ENCODE measurements around the gene HOXB8.

Gene HOXB8

DNA sequence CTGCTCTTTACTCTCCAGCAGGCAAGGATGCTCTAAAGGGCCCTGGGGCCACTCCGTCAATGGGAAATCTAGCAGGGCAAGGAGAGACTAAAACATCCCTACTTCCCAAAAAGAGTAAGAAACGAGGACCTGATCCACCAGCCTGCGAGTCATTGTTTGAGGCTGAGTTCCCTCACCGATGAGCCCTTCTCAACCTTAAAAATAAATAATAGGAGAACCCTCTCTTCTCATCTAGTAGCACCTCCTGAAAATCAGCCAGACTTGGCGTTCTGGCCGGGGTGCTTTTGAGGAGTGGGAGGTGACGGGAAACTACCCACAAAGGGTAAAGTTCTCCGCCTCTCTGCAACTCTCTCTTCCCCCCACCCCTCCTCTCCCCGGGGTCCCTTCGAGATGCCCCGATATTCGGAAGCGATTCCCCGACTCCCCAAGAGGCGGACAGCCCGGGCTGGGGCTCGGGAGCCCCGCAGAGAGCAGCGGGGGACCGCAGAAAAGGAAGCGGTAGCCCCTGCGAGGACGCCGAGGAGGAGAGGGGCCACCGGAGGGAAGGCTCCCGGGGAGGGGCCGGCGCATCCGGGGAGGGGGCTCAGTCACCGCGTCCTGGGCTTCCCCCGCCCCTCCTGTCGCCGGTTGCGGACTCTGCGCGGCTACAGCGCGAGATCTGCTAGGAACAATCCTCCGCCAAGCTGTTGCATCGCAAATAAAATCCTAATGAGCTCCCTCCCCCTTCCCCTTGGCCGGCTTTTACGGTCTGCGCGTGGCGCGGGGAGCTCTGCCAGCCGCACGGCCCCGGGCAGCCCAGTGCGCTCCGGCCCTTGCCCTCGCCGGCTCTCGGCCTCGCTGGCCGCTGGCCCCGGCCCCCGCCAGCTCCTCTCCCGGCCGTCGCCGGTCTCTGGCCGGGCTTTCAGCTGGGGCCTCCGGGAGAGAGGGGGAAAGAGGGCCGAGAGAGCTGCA, 9.7 kb upstream of the HOXB8 start:
- DNase-seq (ENCODE audit: low spot score): no peak

DNA sequence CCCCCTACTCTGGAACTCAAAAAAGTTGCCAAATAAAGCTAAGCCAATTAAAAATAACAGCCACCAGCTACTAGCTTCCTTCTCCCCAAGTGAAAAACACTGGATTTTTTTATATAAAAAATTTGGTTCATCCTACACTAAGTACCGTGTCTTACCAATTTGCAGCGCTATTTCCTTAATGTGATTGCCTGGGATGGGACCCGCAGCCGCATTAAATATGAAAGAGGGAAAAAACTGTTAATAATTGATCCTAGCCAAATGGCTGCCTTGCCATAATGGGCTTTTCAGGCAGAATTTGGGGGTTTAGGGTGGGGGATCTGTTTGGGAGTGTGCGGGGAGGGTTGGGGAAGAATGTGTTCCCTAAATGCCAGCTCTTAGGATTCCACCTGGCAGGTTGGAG, 9.0 kb upstream of the HOXB8 start:
- no peak for DNase-seq (ENCODE audit: low spot score)

DNA sequence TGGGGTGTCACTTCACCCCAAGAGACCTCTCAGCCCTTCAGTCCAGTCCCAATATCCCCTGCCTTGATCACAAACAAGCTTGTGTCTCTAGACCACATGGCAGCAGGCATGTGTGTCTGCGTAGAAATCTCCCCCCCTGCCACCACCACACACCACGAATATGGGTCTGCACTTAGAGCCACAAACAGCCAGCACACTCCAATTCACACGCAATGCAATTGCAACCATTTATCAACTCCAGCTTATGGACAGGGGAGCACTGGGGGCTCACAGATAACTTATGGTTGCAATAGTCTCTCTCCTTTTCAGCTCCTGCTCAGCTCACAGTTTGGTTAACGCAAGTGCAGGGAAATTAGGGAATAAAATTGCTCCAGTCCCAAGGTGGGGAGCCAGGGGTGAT, 8.5 kb upstream of the HOXB8 start:
- DNase-seq (ENCODE audit: low spot score): no peak

DNA sequence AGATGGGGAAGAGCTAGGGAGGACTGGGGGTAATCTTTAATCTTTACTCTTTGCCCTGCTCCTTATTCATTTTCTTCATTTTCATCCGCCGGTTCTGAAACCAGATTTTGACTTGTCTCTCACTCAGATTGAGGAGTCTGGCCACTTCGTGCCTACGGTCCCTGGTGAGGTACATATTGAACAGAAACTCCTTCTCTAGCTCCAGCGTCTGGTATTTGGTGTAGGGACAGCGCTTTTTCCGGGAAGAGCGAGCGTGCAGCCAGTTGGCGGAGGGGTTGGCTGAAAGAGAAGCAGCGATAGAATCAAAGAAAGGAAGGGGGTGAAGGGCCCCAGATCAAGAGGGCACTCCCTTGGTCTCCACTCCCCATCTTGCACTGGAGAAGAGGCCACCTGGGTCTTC, 7.8 kb upstream of the HOXB8 start:
- DNase-seq (ENCODE audit: low spot score): no peak

DNA sequence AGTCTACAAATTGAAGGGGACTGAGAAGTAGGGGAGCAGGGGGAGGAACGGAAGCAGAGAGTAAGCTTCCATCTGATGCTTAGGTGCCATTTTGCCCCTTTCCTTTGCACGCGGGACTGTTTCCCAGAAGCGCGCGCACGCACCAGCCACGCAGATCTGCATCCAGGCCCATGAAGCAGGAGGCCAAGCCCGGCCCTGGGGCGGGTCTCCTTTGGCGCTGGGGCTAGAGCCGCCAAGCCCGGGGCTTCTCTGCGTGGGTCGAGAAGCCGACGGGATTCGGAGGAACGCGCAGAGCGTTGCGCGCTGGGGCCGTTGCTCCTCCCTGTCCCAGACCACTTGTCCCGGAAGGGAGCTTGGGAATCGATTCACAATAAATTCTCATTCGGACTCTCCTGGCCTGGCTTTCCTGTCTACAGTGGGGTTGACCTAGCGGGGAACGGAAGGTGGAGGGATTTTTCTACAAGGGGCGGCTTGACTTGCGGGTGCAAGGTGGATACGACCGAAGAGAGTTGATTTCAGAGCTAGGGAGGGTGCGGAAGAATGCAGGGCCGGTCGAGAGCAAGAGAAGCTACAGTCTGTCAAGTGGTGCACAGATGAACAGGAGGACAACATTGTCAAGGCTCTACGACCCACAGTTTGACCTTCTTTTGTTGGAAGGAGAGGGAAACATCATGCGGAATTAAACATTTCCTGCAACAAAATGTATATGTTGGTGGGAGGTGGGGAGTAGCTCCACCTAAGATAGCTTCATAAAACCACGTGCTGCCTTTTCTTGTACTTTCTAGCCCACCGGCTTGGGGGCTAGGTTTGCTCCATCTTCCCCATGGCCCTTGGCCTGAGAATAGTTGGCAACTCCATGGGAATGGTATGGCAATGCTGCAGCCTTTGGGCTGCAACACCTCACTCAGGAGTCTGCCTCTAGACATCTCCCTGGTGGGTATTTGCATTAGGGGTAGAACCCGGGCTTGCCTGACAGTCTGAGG, 6.6 kb upstream of the HOXB8 start:
- no peak for DNase-seq (ENCODE audit: low spot score)

DNA sequence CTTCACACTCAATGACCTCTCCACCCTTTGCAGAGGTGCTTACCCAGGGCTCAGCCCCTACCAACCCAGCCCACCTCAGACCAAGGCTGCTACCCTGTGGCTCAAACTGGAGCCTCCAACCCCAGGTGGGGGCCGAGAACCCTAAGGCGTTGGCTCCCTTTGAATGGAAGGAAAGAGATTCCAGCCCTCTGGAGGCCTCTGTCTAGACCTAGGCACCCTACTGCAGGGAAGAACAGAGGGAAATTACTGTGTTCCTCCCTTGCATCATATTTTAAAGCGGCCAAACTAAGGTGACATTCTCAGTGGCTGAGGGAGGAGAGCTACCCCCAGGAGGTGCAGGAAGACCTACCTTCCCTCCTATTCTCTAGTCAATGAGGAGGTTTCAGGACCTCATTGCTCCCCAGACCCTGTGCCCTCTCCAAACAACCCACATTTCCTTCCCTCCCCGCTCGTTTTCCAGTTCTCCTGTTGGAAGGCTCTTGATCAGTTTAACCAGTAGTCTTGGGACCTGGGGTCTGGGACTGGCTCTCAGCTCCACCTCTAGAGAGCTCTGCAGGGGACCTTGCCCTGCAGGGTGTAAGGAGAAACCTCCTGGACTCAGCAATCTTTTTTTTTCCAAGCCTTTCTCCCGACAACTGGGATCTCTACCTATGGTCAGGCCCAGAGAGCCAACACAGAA, 5.5 kb upstream of the HOXB8 start:
- DNase-seq (ENCODE audit: low spot score): no peak

DNA sequence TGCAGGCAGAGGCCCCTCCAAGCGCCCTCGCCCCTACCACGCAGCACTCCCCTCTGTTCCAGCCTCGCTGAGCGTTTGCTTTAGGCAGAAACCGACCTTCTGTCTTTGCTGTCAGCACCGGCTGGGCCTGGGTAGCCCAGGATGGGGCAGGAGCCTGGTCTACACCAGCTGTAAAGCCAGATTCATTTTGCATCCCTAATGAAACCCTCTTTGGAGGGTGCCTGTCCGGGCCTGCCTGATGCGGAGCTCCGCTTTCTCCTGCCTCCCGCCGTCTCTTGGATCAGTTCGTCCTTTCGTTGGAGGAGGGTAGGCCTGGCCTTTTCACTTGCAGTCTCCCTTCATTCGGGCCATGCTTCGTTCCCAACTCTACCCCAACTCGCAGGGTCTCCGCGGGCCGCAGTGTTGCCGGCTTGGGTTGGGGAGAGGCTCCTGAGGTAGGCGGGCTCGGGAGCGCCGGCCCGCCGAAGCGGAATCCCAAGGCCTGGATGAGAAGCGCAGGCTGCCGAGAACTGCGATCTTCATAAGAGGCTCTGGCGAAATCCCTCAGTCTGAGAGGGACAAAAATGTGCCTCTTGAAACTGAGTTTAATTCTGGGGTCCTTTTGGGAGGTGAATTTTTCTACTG, 4.8 kb upstream of the HOXB8 start:
- DNase-seq (ENCODE audit: low spot score): no peak

DNA sequence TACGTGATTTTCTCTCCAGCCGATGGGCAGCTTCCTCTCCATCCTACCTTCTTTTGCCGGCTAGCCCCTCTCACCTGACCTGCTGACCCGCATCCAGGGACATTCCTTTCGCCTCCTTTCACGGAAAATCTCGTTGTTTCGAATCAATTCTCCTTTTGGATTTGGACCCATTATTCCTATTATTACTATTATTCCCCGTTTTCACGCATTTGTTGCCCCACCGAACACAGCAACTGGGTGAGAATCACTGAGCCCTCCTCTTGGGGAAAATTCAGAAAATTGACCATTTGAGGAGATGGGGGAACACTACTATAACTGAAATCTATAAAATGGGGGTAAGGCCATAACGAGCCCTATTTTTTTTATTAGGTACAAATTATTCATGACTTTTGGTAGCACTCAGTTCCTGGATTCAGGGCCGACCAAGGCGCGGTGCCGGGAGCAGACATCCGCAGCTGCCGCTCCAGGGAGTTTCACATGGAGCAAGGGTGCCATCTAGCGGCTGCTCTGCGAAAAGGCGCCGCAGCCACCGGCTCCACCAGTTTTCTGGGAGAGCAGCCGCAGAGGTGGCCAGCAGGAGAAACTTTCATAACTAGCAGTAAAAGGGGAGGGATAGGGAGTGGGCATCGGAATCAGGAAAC, 3.3 kb upstream of the HOXB8 start:
- DNase-seq (ENCODE audit: low spot score): peak; percentile 82

DNA sequence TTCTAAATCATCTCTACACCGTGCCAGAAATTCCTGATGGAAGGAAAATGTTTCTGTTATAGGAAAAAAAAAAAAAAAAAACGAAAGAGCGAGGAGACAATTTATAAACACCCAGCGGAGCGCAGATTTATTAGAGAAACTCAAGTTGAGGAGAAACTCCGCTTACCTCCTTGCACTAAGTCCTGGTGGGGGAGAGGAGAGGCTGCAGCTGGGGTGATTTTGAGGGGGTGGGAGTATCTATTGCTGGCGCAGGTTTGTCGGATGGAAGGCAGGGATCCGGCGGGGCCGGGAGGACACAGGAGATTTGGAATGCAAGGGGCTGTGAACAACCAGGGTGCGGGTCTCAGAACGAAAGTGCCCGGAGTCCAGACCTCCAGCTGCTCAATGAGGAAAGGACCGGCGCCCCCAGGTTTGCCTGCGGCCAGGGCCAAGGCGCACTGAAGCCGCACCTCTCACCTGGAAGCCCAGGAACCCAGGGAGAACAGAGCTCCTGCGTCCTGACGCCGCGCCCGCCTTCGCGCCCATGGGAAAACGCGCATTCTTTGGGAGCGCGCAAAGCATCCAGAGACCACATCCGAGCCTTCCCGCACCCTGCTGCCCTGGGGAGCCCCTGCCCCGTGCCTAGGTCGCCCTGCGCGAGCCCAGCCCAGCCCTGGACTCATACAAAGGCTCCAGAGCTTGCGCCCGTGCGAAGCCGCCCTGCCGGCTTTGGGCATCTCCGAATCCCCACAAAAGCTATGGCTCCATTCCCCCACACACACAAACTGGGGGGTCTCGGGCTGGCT, 2.6 kb upstream of the HOXB8 start:
- no peak for DNase-seq (ENCODE audit: low spot score)

DNA sequence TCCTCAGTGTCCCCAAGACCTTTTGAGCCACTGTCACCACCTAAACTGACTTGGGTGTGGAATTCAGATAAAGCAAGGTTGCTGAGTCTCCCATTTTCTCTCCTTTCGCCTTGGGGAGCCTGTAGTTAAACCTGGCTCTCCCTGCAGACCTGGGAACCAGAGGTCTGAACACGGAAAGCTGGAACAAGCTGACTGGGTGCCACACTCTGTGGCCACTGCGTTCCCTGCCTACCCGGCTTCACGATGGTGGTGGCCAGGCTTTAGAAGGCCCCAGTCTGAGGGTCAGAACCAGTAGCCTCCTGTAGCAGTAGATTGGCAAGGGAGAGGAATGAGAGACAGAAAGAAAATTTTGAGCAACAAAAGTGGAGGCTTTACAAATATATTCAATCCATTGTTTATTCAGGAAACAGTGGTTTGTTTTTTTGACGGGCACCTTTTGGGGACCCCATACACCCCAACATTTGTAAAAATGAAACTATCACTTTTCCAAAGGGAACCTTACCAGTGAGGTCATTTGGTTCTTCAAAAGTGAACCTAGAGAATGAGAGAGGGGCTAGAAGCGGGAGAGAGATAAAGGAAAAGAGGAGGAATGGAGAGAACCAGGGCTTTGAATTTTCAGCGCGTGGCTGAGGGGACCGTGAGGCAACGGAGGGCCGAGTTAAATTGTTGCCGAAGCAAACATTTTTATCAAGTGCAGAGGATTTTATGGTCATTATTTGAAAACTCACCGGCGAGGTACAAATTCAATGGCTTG, 1.8 kb upstream of the HOXB8 start:
- DNase-seq (ENCODE audit: low spot score): no peak

DNA sequence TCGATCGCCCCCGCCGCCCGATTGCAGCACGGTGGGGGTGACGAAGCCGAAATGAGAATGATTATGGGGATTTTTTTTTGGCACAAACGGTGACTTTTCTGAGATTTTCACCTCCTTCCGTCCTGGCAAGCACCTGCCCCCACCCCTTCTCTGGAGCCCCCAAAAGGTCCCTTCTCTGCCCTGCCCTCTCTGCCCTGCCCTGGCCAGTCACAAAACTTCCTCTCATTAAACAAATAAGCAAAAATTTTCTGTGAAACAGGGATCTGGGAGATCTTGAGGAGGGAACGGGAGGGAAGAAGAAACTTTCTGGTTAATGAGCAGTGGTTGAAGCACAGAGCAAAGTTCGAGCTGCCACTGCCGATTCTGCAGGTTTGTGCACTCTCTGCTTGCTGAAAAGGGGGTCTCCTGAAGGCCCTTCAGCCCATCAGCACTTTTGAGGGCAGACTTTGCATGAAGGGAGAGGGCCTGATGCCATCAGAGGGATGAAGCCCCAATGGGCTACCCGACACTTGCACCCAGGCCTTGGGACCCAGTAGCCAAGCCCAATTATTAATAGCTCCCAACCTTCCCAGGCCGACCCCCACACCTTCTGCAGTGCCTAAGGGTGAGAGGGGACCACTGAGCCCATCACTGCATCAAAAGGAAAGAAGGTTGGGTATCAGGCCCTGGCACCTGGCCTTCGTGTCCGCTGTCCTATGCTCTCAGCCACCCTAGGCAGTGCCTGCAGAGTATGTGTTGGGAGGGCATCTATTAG, 1.0 kb upstream of the HOXB8 start:
- DNase-seq (ENCODE audit: low spot score): no peak

DNA sequence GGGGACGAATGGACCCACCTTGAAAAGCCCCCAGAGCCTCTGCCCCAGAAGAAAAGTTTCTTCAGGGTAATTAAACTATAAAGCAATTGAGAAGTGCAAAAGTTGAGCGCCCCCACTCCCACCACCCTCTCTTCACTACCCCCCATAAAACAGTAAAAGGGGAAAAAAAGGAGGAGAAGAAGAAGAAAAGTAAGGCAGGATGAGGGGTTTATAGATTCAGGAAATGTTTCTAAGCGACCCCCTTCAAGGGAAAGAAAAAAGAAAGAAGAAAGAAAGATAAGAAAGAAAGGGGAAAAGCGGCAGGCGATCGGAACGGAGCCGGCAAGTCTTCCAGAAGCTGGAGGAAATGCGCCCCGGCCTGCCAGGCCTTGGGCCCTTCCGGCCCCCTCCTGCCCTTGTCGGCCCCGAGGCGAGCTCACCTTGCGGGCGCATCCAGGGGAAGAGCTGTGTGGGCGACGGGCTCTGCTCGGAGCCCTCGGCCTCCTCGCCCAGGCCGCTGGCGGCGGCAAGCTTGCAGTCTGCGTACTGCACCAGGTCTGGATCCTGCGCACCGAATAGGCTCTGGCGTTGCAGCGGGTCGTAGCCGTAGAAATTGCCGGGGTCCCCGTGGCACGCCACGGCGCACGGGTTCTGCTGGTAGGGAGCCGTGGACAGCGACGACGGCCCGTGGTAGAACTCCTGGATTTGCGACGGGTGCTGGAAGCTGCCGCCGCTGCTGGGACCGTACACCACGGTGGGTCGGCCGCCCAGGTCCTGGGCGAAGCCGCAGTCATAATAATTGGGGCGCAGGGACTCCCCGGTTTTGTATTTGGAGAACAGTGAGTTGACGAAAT, 1.0 kb downstream of the HOXB8 start:
- no peak for DNase-seq (ENCODE audit: low spot score)

DNA sequence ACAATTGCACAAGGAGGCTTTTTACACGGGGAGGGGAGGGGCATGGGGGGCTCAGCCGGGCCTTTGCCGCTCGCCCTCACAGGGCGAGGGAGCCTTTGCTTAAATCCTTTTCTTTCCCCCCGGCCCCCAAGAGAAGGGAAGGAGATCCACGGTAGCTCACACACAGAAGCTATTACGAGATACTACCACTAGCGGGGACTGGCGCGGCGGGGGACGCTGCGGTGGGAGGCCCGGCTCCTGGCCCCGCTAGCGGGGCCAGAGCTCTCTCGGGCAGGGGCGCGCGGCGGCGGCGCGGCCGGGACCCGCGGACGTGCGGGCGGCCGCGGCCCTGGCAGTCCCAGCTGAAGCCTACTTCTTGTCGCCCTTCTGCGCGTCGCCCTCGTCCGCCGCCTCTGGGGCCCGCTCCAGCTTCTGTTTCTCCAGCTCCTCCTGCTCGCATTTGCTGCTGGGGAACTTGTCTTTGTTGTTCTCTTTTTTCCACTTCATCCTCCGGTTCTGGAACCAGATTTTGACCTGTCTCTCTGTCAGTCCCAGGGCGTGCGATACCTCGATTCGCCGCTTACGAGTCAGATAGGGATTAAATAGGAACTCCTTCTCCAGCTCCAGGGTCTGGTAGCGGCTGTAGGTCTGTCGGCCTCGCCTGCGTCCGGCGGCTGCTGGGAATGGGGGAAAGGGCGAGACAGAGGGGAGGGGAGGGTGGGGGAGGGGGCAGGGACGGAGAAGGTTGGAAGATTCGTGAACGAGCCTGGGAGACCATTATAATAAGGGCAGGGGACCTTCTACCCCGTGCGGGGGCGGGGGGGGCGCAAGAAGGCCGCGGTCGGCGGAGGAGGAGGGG, 2.0 kb downstream of the HOXB8 start:
- peak; percentile 43 for DNase-seq (ENCODE audit: low spot score)

DNA sequence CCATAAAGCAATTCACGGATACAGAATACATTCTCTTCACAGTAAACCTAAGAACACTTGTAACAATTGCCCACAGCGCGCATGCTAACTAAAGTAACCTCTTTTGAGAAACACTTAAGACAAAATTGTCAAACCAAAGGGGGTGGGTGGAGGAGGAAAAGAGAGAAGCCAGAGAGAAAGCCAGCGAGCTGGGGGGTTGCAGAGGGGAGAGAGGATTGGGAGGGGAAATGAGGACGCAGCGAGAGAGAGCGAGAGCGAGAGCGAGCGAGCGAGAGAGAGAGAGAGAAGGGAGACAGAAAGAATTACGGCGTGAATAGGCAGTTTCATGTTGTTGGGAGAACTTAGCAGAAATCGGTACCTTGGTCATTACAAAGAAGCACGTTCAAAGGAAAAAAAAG, 2.6 kb downstream of the HOXB8 start:
- no peak for DNase-seq (ENCODE audit: low spot score)

DNA sequence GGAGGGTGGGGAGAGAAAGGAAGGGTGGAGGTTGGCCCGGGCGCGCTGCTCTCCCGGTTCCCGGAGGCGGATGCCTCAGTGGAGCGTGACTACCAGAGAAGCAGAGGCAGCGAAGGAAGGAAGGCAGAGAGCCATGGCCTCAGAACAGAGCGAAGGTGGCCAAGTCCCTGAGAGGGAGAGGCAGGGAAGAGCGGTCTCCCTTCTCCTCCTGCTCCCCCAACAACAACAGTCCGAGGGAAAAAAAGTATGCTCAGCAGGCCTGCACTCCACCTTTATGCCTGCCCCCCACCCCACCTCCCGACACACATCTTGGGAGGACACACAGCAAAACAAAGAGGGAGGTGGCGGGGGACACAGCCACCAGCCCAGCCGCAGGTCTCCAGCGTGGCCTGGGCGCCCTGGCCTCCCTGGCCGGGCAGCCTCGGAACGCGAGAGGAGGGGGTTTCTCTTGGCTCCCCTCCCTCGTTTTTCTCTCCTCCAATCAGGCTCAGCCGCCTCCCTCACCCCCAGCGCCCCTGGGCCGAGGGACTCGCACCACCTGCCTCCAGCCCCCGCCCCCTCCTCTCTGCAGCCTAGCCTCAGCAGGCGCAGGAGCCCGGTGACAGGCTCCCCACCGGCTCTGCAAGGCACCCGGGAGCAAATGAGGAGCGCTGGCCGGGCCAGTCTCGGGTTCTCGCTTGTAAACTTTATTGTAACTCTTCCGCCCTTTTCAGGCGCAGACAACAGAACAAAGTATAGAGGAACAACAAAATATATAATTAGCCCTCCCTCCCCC, 3.2 kb downstream of the HOXB8 start:
- no peak for DNase-seq (ENCODE audit: low spot score)

DNA sequence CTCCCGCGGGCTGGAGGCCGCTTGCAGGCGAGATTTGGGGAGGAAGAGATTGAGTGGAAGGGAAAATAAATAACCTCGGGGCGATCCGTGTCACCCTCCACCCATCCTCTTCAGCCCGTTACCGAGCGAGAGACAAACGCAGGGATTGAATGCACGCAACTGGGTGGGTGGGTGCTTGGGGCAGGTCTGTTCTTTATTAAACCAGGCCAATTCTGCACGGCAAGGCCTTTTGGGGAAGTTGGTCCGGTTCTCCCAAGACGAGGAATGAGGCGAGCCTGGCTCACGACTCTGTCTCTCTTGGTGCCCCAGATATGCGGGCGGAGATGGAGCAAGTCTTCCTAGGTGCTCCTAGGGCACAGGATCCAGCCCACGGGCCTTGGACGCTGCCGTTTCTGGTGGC, 3.9 kb downstream of the HOXB8 start:
- no peak for DNase-seq (ENCODE audit: low spot score)

All from CD4-positive, alpha-beta T cell treated with Interleukin-15 for 4 hours (primary cell).